Peyer's patch (tissue), 4 donors: ENCODE results near the gene SLAMF8. TPM values are rescaled to one million over a fixed set of nuclear protein-coding genes. Genes with fewer than 3 reads are reported as not detected.

ENCODE experiments used
- DNase-seq, 3 donors: peaks; one replicate each; pipeline ENCODE4 v3.0.0-alpha.2; 2017 to 2019
- H3K27ac ChIP-seq, 4 donors: fragments of 200-600 bp; sonication (generic); one replicate each; pipeline ENCODE4 v1.5.1; 2016 to 2019
- H3K27me3 ChIP-seq, 2 donors: fragments of 200-600 bp; sonication (generic); one replicate each; pipeline ENCODE4 v1.5.1; 2019
- H3K36me3 ChIP-seq, 3 donors: fragments of 200-600 bp; sonication (generic); one replicate each; pipeline ENCODE4 v1.5.1; 2016 to 2019
- H3K4me1 ChIP-seq, 4 donors: fragments of 200-600 bp; sonication (generic); one replicate each; pipeline ENCODE4 v1.5.1; 2016 to 2019
- H3K4me3 ChIP-seq, 4 donors: fragments of 200-600 bp; sonication (generic); 1 replicate in 3 of 4; 2 replicates in 1 of 4; pipeline ENCODE4 v1.5.1; 2016 to 2019; ENCODE audit warnings: mild to moderate bottlenecking in 1 of 4
- H3K9me3 ChIP-seq, 4 donors: fragments of 200-600 bp; sonication (generic); one replicate each; pipeline ENCODE4 v1.5.1; 2016 to 2019; ENCODE audit warnings: mild to moderate bottlenecking in 1 of 4
- POLR2A ChIP-seq, 2 donors: fragments of 450-650 bp; IDR thresholded peaks; one replicate each; pipeline ENCODE4 v1.5.1; 2017; ENCODE audit warnings: antibody characterized with exemption in 2 of 2, mild to moderate bottlenecking in 2 of 2, moderate library complexity in 2 of 2
- total RNA-seq, 4 donors: library from RNA; depleted of rRNA; stranded (reverse); fragments of >200 nt; gene quantifications; one replicate each; pipeline ENCODE4 v1.1.0, GENCODE V29; 2016
- TF ChIP-seq, protein P1 (sequence below), 6 experiments: fragments of 450-650 bp in 4 of 6; fragments of 200-600 bp in 2 of 6; sonication (generic) in 1 of 6; IDR thresholded peaks; one replicate each; pipeline ENCODE4 v1.5.1; 2017 to 2019; ENCODE audit warnings: antibody characterized with exemption in 6 of 6, mild to moderate bottlenecking in 3 of 6, moderate library complexity in 1 of 6

The SLAMF8 gene
- total RNA-seq, 4 donors from 2014 or later = 1.1 to 18.2 (median 2.7) TPM; not detected in 1

DNA sequence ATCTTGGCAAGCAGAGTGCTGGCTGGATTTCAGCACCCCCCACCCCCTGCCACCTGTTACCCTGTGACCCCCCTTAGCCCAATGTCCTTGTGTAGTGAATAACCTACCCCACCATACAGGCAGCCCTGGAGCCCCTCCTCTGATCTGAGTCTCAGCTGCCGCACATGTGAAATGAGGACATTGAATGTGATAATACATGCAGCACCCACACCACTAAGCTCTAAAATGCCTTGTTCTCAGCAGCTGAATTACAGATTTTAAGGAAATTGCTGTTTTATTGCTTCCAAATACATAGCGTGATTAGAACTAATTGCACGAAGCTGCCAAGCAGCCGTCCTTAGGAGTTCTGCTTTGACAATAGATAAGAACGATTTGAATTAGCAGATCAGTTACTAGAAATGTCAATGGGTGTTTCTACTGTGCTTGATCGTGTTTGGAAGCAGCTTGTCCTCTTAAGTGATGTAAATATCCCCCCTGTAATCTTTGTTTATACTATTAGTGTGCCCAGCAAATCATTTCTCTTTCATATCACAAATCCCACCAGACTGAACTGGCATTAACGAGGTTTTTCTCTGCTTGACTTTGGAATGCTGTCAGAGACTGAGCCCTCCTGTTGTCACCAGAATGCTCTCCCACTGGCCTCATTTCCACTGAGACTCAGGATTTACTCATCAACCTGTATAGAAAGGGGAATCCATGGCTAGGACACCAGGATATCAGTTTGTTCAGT is 4.9 kb downstream of the SLAMF8 start:
- no peaks in the 10 kb centered on the region for H3K36me3 ChIP-seq
- H3K4me3 ChIP-seq = no peak overlapping the region
- H3K27me3 ChIP-seq = no peaks in the 10 kb centered on the region
- H3K27ac ChIP-seq = no peak overlapping the region
- no peak for DNase-seq
- TF ChIP-seq POLR2A (IDR thresholded peaks at IDR 0.05) = no peak
- TF ChIP-seq, protein P1, sequence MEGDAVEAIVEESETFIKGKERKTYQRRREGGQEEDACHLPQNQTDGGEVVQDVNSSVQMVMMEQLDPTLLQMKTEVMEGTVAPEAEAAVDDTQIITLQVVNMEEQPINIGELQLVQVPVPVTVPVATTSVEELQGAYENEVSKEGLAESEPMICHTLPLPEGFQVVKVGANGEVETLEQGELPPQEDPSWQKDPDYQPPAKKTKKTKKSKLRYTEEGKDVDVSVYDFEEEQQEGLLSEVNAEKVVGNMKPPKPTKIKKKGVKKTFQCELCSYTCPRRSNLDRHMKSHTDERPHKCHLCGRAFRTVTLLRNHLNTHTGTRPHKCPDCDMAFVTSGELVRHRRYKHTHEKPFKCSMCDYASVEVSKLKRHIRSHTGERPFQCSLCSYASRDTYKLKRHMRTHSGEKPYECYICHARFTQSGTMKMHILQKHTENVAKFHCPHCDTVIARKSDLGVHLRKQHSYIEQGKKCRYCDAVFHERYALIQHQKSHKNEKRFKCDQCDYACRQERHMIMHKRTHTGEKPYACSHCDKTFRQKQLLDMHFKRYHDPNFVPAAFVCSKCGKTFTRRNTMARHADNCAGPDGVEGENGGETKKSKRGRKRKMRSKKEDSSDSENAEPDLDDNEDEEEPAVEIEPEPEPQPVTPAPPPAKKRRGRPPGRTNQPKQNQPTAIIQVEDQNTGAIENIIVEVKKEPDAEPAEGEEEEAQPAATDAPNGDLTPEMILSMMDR (IDR thresholded peaks at IDR 0.05) = no peak
- H3K9me3 ChIP-seq = no peaks in the 10 kb centered on the region
- no peaks in the 10 kb centered on the region for H3K4me1 ChIP-seq

DNA sequence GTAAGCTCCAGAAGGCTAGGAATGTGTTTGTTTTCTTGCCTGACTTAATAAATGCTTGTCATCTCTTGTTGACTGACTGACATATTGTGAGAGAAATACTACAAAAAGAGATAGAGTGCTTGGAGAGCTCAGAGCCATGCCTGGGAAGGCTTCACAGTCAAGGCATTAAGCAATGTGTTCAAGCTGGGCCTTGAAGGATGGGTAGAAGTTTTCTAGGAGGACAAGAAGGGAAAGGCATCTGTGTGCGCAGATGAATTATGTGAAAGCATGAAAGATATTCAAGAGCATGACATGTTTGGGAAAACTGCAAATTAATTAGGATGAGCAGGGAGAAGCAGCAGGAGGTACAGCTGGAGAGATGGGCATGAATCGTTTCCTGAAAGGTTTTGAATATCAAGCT is 5.6 kb downstream of the SLAMF8 start:
- H3K27ac ChIP-seq = no peak overlapping the region
- TF ChIP-seq, protein P1 (IDR thresholded peaks at IDR 0.05) = no peak
- no peak for TF ChIP-seq POLR2A (IDR thresholded peaks at IDR 0.05)
- no peaks in the 10 kb centered on the region for H3K36me3 ChIP-seq
- H3K9me3 ChIP-seq = no peaks in the 10 kb centered on the region
- no peaks in the 10 kb centered on the region for H3K4me1 ChIP-seq
- no peak for DNase-seq
- no peaks in the 10 kb centered on the region for H3K27me3 ChIP-seq
- H3K4me3 ChIP-seq = no peak overlapping the region

DNA sequence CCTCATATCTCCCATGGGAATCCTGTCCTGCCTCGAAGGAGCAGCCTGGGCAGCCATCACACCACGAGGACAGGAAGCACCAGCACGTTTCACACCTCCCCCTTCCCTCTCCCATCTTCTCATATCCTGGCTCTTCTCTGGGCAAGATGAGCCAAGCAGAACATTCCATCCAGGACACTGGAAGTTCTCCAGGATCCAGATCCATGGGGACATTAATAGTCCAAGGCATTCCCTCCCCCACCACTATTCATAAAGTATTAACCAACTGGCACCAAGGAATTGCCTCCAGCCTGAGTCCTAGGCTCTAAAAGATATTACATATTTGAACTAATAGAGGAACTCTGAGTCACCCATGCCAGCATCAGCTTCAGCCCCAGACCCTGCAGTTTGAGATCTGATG is 8.7 kb downstream of the SLAMF8 start:
- no peaks in the 10 kb centered on the region for H3K27me3 ChIP-seq
- no peak for DNase-seq
- no peaks in the 10 kb centered on the region for H3K9me3 ChIP-seq
- no peaks in the 10 kb centered on the region for H3K4me1 ChIP-seq
- no peak for TF ChIP-seq POLR2A (IDR thresholded peaks at IDR 0.05)
- TF ChIP-seq, protein P1 (IDR thresholded peaks at IDR 0.05) = no peak
- H3K36me3 ChIP-seq = no peaks in the 10 kb centered on the region
- no peak overlapping the region for H3K27ac ChIP-seq
- H3K4me3 ChIP-seq = no peak overlapping the region

DNA sequence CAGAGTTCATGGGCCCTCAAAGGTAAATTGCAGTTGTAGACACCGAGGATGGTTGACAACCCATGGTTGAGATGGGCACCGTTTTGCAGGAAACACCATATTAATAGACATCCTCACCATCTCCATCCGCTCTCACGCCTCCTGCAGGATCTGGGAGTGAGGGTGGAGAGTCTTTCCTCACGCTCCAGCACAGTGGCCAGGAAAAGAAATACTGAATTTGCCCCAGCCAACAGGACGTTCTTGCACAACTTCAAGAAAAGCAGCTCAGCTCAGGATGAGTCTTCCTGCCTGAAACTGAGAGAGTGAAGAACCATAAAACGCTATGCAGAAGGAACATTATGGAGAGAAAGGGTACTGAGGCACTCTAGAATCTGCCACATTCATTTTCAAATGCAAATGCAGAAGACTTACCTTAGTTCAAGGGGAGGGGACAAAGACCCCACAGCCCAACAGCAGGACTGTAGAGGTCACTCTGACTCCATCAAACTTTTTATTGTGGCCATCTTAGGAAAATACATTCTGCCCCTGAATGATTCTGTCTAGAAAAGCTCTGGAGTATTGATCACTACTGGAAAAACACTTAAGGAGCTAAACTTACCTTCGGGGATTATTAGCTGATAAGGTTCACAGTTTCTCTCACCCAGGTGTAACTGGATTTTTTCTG is 9.3 kb downstream of the SLAMF8 start:
- Histone ChIP-seq H3K27me3 (no peaks in the 10 kb centered on the region), H3K27ac (no peak overlapping the region), H3K4me1 (no peaks in the 10 kb centered on the region), H3K4me3 (no peak overlapping the region), H3K9me3 (no peaks in the 10 kb centered on the region), H3K36me3 (no peaks in the 10 kb centered on the region)
- TF ChIP-seq POLR2A (IDR thresholded peaks at IDR 0.05) = no peak
- TF ChIP-seq, protein P1 (IDR thresholded peaks at IDR 0.05) = peak in 3 of 6 experiments; percentile 31 to 37 (median 33)
- no peak for DNase-seq

DNA sequence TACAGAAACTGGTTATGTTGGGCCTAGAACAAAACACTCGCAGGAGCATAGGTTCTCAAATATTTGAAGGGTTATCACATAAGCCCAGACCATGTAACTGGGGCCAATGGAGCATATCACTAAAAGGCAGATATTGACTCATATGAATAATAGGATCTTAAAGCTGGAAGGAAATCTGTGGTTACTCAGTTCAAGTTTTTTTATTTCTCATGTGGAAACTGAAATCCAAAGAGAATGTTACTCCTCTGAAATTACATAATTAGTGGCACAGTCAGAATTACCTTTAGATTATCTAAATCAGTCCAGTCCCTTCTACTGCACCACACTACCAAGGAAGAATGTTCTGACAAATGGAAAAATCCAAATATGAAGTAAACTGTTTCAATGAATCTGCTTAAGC is 12.0 kb downstream of the SLAMF8 start:
- H3K4me3 ChIP-seq = no peak overlapping the region
- no peaks in the 10 kb centered on the region for H3K4me1 ChIP-seq
- no peaks in the 10 kb centered on the region for H3K36me3 ChIP-seq
- no peaks in the 10 kb centered on the region for H3K27me3 ChIP-seq
- TF ChIP-seq POLR2A (IDR thresholded peaks at IDR 0.05) = no peak
- TF ChIP-seq, protein P1 (IDR thresholded peaks at IDR 0.05) = no peak
- H3K27ac ChIP-seq = no peak overlapping the region
- no peaks in the 10 kb centered on the region for H3K9me3 ChIP-seq
- no peak for DNase-seq
